Body of pancreas (tissue), 4 donors: ENCODE measurements around the gene RB1. TPM values are rescaled to one million over a fixed set of nuclear protein-coding genes. Genes with fewer than 3 reads are reported as not detected.

Experiments
- ATAC-seq: fragments of 150-250 bp; one replicate; pipeline ENCODE4 v1.9.1; 2016
- DNase-seq, 4 donors: peaks; one replicate each; pipeline ENCODE4 v3.0.0-alpha.2; 2019
- H3K27ac ChIP-seq, 4 donors: fragments of 200-600 bp; sonication (generic); 1 replicate in 3 of 4; 2 replicates in 1 of 4; pipeline versions ENCODE4 v1.5.1 to v1.6.1; 2016 to 2019; ENCODE audit warnings: mild to moderate bottlenecking in 1 of 4, mixed read lengths in 1 of 4, moderate library complexity in 1 of 4
- H3K27me3 ChIP-seq, 2 donors: fragments of 200-600 bp; sonication (generic); one replicate each; pipeline ENCODE4 v1.6.0; 2016; ENCODE audit warnings: mild to moderate bottlenecking in 1 of 2
- H3K36me3 ChIP-seq, 2 donors: fragments of 200-600 bp; sonication (generic); replicated peaks in 1 of 2; 2 replicates each; pipeline ENCODE4 v1.5.1; 2016; ENCODE audit warnings: low read depth in 2 of 2; ENCODE audit not compliant: insufficient read depth in 1 of 2
- H3K4me1 ChIP-seq: fragments of 200-600 bp; sonication (generic); one replicate; pipeline ENCODE4 v1.6.0; 2016
- H3K4me3 ChIP-seq, 2 donors: fragments of 200-600 bp; sonication (generic); 1 replicate in 1 of 2; 2 replicates in 1 of 2; pipeline ENCODE4 v1.5.1; 2016 to 2019
- H3K9me3 ChIP-seq, 3 donors: fragments of 200-600 bp; sonication (generic); 1 replicate in 2 of 3; 2 replicates in 1 of 3; pipeline ENCODE4 v1.5.1; 2016
- CTCF ChIP-seq, 7 experiments: fragments of 450-650 bp in 4 of 7; fragments of 200-600 bp in 3 of 7; sonication (generic) in 3 of 7; IDR thresholded peaks; one replicate each; pipeline ENCODE4 v1.5.1; 2016 to 2019; ENCODE audit warnings: antibody characterized with exemption in 7 of 7
- POLR2A ChIP-seq, 3 donors: fragments of 450-650 bp; IDR thresholded peaks; one replicate each; pipeline ENCODE4 v1.6.1; 2016; ENCODE audit warnings: antibody characterized with exemption in 3 of 3, mild to moderate bottlenecking in 2 of 3
- WGBS, 2 donors: methylation state at CpG; one replicate each; pipeline ENCODE4 v1.1.5; 2017; 5-methylcytosine and 5-hydroxymethylcytosine counted together
- intact Hi-C: fragments of 100-400 bp; cut with DNase I; formaldehyde crosslinking; loops from one replicate; pipeline ENCODE4 v1.15.1; 2023
- total RNA-seq, 2 donors: library from RNA; depleted of rRNA; stranded (reverse); fragments of >200 nt; gene quantifications; one replicate each; pipeline ENCODE4 v1.1.0, GENCODE V29; 2016

RB1 gene
- total RNA-seq, 2 donors from 2014 or later = 20.5 to 28.0 TPM

- 78 to 81% methylated on average over 2 of the region's 2 CpGs for WGBS, 2 donors
- Histone ChIP-seq H3K27ac (no peak overlapping the region), H3K4me1 (no peaks in the 10 kb centered on the region), H3K36me3 (no peaks in the 10 kb centered on the region), H3K9me3 (no peaks in the 10 kb centered on the region), H3K27me3 (no peaks in the 10 kb centered on the region), H3K4me3 (no peak overlapping the region)
- TF ChIP-seq CTCF (IDR thresholded peaks at IDR 0.05) (no peak), POLR2A (IDR thresholded peaks at IDR 0.05) (no peak)
- DNase-seq (no peak), ATAC-seq (no peak)
- intact Hi-C loops = no loop called here
Measured at GRCh38 chr13:48299591-48299990, 4.0 kb upstream of the RB1 start.

GRCh38 chr13:48302871-48303358, 636 bp upstream of the RB1 start:
- Histone ChIP-seq H3K27ac (peak overlapping the region; percentile 79 to 99 (median 96)), H3K36me3 (no peaks in the 10 kb centered on the region), H3K4me3 (peak overlapping the region; percentile 91 to 99), H3K4me1 (peaks cover 18% of the 10 kb centered on the region), H3K27me3 (no peaks in the 10 kb centered on the region), H3K9me3 (no peaks in the 10 kb centered on the region)
- DNase-seq (peak in 1 of 4 donors; percentile 7), ATAC-seq (peak; percentile 21)
- 11 to 15% methylated on average over 12 of the region's 12 CpGs for whole genome bisulfite sequencing, 2 donors
- TF ChIP-seq CTCF (IDR thresholded peaks at IDR 0.05) (peak in 1 of 7 experiments; percentile 11), POLR2A (IDR thresholded peaks at IDR 0.05) (no peak)
- intact Hi-C loops = no loop called here

GRCh38 chr13:48304143-48304876, 759 bp downstream of the RB1 start:
- Histone ChIP-seq H3K36me3 (no peaks in the 10 kb centered on the region), H3K9me3 (no peaks in the 10 kb centered on the region), H3K4me3 (peak overlapping the region; percentile 91 to 99), H3K27me3 (no peaks in the 10 kb centered on the region), H3K27ac (peak overlapping the region; percentile 79 to 99 (median 96)), H3K4me1 (peaks cover 18% of the 10 kb centered on the region)
- no peak for TF ChIP-seq POLR2A (IDR thresholded peaks at IDR 0.05)
- TF ChIP-seq CTCF (IDR thresholded peaks at IDR 0.05) = no peak
- ATAC-seq (no peak), DNase-seq (peak; percentile 22 to 39 (median 34))
- 0 to 1% methylated on average over 23 to 36 of the region's 36 CpGs for WGBS, 2 donors
- intact Hi-C loops = no loop called here

GRCh38 chr13:48311223-48311622, 7.7 kb downstream of the RB1 start:
- ATAC-seq (no peak), DNase-seq (no peak)
- Histone ChIP-seq H3K9me3 (no peaks in the 10 kb centered on the region), H3K27me3 (no peaks in the 10 kb centered on the region), H3K4me3 (no peak overlapping the region), H3K4me1 (peaks cover 2% of the 10 kb centered on the region), H3K27ac (no peak overlapping the region), H3K36me3 (peaks cover 0 to 2% of the 10 kb centered on the region in 2 donors)
- WGBS, 2 donors = 84 to 100% methylated on average over 1 of the region's 1 CpG
- intact Hi-C loops = no loop called here
- TF ChIP-seq POLR2A (IDR thresholded peaks at IDR 0.05) = no peak
- TF ChIP-seq CTCF (IDR thresholded peaks at IDR 0.05) = no peak
